ENCODE measurements around the gene S1PR4.

DNA sequence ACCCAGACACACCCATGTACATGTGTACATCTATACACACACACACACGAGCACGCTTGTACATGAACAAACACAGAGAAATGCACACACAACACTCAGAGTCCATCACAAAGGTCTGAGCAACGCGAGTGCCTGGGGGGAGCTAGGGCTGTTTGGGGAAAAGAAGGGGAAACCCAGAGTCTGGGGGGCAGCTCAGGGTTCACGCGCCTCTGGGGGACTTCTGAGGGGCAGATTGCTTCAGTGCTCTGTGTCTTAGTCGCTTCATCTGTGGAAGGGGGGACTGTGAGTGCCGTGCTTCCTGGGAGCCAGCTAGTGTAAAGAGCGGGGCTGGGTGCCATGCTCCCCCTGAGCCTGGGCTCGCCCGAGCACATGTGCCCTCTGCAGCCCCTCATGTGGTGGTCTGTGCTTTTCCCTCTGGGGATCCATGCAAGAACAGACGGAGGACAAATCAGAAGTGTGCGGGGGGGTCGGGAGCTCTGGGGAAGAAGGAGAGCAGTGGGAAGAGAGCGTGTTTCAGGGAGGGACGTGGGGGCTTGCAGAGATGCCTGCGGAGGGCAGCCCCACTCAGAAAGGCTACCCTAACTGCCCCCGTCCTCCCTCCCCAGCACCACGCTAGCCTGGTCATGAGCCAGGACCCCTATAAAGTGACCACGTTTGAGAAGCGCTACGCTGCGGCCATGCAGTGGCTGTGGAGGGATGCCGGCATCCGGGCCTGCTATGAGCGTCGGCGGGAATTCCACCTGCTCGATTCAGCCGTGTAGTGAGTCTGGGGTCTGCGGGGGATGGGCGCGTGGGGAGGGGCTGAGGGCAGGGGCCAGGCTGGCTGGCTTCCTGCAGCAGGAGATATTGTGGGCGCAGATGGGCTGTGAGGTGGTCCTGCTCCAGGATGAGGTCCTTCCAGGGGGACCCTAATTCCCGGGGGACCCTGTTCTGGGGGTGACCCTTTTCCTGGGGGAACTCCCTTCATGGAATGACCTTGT lies 28.8 kb upstream of the S1PR4 start:
- TF ChIP-seq CTCF (IDR thresholded peaks at IDR 0.05; ENCODE audit: control extremely low read depth in 1 of 3, insufficient read depth in 1 of 3, low read depth in 1 of 3, low read length in 3 of 3) (no peak), PHF8 (conservative IDR thresholded peaks at IDR 0.05; ENCODE audit: low read depth, low read length) (no peak), ASH2L (IDR thresholded peaks at IDR 0.05; ENCODE audit: low read length) (no peak), POLR2AphosphoS5 (IDR thresholded peaks at IDR 0.05; ENCODE audit: low read depth, low read length) (no peak), TAF7 (optimal IDR thresholded peaks at IDR 0.05; ENCODE audit: borderline replicate concordance, low read depth, low read length) (no peak), HDAC2 (IDR thresholded peaks at IDR 0.05; ENCODE audit: borderline replicate concordance in 1 of 2, low read depth in 2 of 2, low read length in 2 of 2) (no peak), CHD2 (IDR thresholded peaks at IDR 0.05; ENCODE audit: low read length) (no peak), YY1 (IDR thresholded peaks at IDR 0.05; ENCODE audit: low read depth, low read length) (no peak), EGR1 (IDR thresholded peaks at IDR 0.05; ENCODE audit: borderline replicate concordance, low read depth, low read length) (no peak)
- TF ChIP-seq, protein P1, sequence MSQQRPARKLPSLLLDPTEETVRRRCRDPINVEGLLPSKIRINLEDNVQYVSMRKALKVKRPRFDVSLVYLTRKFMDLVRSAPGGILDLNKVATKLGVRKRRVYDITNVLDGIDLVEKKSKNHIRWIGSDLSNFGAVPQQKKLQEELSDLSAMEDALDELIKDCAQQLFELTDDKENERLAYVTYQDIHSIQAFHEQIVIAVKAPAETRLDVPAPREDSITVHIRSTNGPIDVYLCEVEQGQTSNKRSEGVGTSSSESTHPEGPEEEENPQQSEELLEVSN (IDR thresholded peaks at IDR 0.05): peak; percentile 51; the same call in 1 of the 2 replicates
